Osteocyte (in vitro differentiated cells): ENCODE data around the gene SPATA6. TPM values are rescaled to one million over a fixed set of nuclear protein-coding genes. Genes with fewer than 3 reads are reported as not detected.
"Not testable (repeated sequence)": the region's sequence is repeated elsewhere in the genome, so short reads cannot be mapped to it uniquely, and the experiment has no call there.

ENCODE experiments used
- DNase-seq: peaks from one replicate; pipeline ENCODE4 v3.0.0; 2021; ENCODE audit warnings: mixed read lengths; ENCODE audit not compliant: unreplicated experiment; ENCODE audit errors: extremely low spot score
- H3K27ac Mint-ChIP-seq: one replicate; pipeline ENCODE4 v1.8.0; 2021; ENCODE audit warnings: mild to moderate bottlenecking, mixed read lengths; ENCODE audit not compliant: unreplicated experiment
- H3K27me3 Mint-ChIP-seq: one replicate; pipeline ENCODE4 v1.8.0; 2021; ENCODE audit warnings: mixed read lengths; ENCODE audit not compliant: unreplicated experiment
- H3K36me3 Mint-ChIP-seq: one replicate; pipeline ENCODE4 v1.8.0; 2021; ENCODE audit warnings: mixed read lengths; ENCODE audit not compliant: unreplicated experiment
- H3K4me1 Mint-ChIP-seq: one replicate; pipeline ENCODE4 v1.8.0; 2021; ENCODE audit warnings: mixed read lengths; ENCODE audit not compliant: unreplicated experiment
- H3K4me3 Mint-ChIP-seq: one replicate; pipeline ENCODE4 v1.8.0; 2021; ENCODE audit warnings: mild to moderate bottlenecking, moderate library complexity, mixed read lengths; ENCODE audit not compliant: unreplicated experiment
- H3K9me3 Mint-ChIP-seq: one replicate; pipeline ENCODE4 v1.8.0; 2021; ENCODE audit warnings: mixed read lengths; ENCODE audit not compliant: unreplicated experiment
- total RNA-seq: library from RNA; stranded (reverse); gene quantifications from 2 replicates; pipeline ENCODE4 v1.2.1, GENCODE V29; 2021
- TF ChIP-seq, protein P1 (sequence below): fragments of 200-600 bp; sonication (generic); IDR thresholded peaks from 2 replicates; pipeline ENCODE4 v1.5.0; 2021; ENCODE audit warnings: antibody characterized with exemption, mild to moderate bottlenecking, moderate library complexity

Gene SPATA6
- total RNA-seq, 1 donor from 2014 or later, result 9.9 TPM

DNA sequence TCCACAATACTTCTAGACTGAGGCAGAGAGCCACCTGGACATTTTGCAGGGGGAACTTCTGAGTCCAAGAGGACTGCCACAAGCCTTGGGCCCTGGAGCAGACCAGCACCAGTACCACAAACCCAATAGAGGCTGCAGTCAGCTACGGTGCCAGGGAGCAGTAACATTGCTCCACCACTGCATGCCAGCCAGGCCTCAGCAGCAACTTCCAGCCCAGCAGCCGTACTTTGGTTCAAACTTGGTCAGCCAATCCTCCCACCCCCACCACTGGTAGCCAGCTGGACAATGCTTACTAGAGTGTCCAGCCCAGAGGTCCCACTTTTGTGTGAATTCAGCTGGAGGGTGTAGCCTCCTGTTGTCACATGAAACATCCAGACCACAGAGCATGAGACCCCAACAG is 142.1 kb downstream of the SPATA6 start:
- H3K27ac Mint-ChIP-seq, result no peak overlapping the region
- H3K36me3 Mint-ChIP-seq, result no peaks in the 10 kb centered on the region
- TF ChIP-seq, protein P1, sequence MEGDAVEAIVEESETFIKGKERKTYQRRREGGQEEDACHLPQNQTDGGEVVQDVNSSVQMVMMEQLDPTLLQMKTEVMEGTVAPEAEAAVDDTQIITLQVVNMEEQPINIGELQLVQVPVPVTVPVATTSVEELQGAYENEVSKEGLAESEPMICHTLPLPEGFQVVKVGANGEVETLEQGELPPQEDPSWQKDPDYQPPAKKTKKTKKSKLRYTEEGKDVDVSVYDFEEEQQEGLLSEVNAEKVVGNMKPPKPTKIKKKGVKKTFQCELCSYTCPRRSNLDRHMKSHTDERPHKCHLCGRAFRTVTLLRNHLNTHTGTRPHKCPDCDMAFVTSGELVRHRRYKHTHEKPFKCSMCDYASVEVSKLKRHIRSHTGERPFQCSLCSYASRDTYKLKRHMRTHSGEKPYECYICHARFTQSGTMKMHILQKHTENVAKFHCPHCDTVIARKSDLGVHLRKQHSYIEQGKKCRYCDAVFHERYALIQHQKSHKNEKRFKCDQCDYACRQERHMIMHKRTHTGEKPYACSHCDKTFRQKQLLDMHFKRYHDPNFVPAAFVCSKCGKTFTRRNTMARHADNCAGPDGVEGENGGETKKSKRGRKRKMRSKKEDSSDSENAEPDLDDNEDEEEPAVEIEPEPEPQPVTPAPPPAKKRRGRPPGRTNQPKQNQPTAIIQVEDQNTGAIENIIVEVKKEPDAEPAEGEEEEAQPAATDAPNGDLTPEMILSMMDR, result no peak
- H3K9me3 Mint-ChIP-seq, result peaks cover 50% of the 10 kb centered on the region
- no peaks in the 10 kb centered on the region for H3K4me1 Mint-ChIP-seq
- H3K27me3 Mint-ChIP-seq, result no peaks in the 10 kb centered on the region
- no peak overlapping the region for H3K4me3 Mint-ChIP-seq
- DNase-seq, result no peak

DNA sequence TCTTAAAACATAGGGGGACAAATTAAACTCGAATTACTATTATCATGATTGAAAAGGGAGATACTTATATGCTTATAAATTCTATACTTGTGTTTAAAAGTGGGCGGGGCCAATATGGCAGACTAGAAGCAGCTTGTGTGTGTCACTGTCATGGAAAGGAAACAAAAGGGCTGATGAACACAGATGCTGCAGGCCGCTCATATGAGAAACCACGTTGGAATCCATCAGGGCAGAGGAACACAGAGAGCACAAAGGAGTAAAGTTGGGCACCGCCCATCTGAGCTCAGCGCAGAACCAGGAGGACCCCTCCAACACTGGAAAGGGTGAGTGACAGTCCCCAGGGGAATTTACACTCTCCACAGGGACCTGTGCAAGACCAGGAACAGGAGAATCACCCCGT is 142.5 kb downstream of the SPATA6 start:
- Mint-ChIP-seq H3K9me3 (peaks cover 54% of the 10 kb centered on the region), H3K4me1 (no peaks in the 10 kb centered on the region), H3K27me3 (no peaks in the 10 kb centered on the region), H3K36me3 (no peaks in the 10 kb centered on the region), H3K27ac (no peak overlapping the region), H3K4me3 (no peak overlapping the region)
- no peak for DNase-seq
- TF ChIP-seq, protein P1, result no peak

DNA sequence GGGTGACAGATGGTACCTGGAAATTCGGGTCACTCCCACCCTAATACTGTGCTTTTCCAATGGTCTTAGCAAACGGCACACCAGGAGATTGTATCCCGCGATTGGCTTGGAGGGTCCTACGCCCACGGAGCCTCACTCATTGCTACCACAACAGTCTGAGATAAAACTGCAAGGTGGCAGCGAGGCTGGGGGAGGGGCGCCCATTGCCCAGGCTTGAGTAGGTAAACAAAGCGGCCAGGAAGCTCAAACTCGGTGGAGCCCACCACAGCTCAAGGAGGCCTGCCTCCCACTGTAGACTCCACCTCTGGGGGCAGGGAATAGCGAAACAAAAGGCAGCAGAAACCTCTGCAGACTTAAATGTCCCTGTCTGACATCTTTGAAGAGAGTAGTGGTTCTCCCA is 160.2 kb downstream of the SPATA6 start:
- H3K27me3 Mint-ChIP-seq, DNase-seq, H3K4me1 Mint-ChIP-seq, H3K27ac Mint-ChIP-seq, H3K4me3 Mint-ChIP-seq, H3K36me3 Mint-ChIP-seq: not testable (repeated sequence)
- peaks cover 30% of the 10 kb centered on the region for H3K9me3 Mint-ChIP-seq

DNA sequence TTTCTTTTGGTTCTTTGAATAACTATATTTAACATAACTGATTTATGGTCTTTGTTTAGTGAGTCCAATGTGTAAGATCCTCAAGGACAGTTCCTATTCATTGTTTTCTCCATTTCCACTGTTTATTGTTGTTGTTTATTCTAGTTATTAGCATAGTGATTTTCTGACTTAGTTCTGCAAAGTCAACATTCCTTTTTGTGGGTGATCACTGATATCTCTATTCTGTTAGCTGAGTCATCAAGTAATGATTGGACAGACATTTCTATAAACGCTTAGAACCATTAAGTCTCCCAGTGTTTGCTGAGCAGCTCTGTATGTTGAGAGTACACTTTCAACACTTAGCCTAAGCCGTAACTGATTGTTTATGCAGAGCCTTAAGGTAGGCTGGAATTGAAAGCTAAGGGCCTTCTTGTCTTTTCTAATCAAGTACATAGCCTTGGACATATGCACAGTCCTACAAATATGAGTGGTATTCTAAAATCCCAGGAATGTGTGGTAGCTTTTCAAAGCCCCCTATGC is 162.4 kb downstream of the SPATA6 start:
- TF ChIP-seq, protein P1, result no peak
- Mint-ChIP-seq H3K36me3 (no peaks in the 10 kb centered on the region), H3K27ac (no peak overlapping the region), H3K4me1 (no peaks in the 10 kb centered on the region), H3K9me3 (peaks cover 26% of the 10 kb centered on the region), H3K4me3 (no peak overlapping the region), H3K27me3 (no peaks in the 10 kb centered on the region)
- DNase-seq, result no peak

DNA sequence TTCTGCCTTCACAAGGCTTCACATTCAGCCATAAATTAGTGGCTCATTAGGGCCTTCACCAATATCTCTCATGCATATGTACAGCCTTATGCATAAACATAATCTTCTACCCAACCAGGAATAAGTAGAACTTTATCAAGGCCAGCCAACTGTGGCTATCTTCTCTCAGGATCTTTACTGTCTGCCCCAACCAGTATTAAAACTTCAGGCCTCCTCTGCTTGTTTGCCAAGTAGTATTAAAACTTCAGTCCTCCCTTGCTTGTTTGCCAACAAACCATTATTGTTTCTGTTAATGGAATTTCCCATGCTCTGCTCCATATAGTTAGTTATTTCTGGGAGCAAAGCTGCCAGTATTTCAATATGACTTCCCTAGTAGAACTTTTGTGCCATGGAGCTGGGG is 169.4 kb downstream of the SPATA6 start:
- no peaks in the 10 kb centered on the region for H3K4me1 Mint-ChIP-seq
- TF ChIP-seq, protein P1, result no peak

DNA sequence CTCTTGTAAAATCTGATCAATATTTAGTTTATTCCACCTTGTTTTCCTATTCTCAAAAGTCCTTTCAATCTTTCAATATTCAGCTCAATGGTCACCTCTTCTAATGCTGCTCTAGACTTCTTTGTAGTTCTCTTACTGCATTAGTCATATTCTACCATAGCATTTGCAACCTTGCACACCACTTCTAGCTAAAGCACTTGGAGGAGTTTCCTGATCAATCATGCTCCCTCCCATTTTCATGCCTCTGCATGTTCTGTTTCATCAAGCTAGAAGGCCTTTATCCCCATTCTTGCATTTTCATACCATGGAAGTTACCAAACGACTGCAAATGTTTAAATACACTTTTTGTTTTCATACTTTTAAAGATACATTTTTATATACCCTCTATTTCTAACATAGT is 177.3 kb downstream of the SPATA6 start:
- no peak for DNase-seq
- no peaks in the 10 kb centered on the region for H3K27me3 Mint-ChIP-seq
- TF ChIP-seq, protein P1, result no peak
- no peak overlapping the region for H3K4me3 Mint-ChIP-seq
- no peaks in the 10 kb centered on the region for H3K9me3 Mint-ChIP-seq
- H3K27ac Mint-ChIP-seq, result no peak overlapping the region
- no peaks in the 10 kb centered on the region for H3K4me1 Mint-ChIP-seq
- H3K36me3 Mint-ChIP-seq, result no peaks in the 10 kb centered on the region

More for the DNA sequence above, 169.4 kb downstream of the SPATA6 start:
- H3K27ac Mint-ChIP-seq, result no peak overlapping the region
- no peaks in the 10 kb centered on the region for H3K27me3 Mint-ChIP-seq
- no peak for DNase-seq
- H3K36me3 Mint-ChIP-seq, result no peaks in the 10 kb centered on the region
- no peak overlapping the region for H3K4me3 Mint-ChIP-seq
- peaks cover 10% of the 10 kb centered on the region for H3K9me3 Mint-ChIP-seq

DNA sequence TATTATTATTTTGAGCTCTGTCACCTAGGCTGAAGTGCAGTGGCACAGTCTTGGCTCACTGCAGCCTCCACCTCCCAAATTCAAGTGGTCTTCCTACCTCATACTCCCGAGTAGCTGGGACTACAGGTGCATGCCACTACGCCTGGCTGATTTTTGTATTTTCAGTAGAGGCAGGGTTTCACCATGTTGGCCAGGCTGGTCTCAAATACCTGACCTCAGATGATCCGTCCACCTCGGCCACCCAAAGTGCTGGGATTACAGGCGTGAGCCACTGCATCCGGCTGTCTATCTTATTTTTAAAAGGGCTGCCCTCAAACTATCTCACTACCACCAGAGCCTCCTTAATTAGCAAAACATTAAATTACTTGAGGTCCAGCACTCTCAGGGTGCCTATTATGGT is 177.9 kb downstream of the SPATA6 start:
- not testable (repeated sequence) for H3K27ac Mint-ChIP-seq, H3K36me3 Mint-ChIP-seq, H3K4me3 Mint-ChIP-seq, H3K4me1 Mint-ChIP-seq, H3K27me3 Mint-ChIP-seq, H3K9me3 Mint-ChIP-seq, DNase-seq
